ENCODE data around the gene RNF115.
"Not testable (repeated sequence)": the region's sequence is repeated elsewhere in the genome, so short reads cannot be mapped to it uniquely, and the experiment has no call there.

RNF115 gene

DNA sequence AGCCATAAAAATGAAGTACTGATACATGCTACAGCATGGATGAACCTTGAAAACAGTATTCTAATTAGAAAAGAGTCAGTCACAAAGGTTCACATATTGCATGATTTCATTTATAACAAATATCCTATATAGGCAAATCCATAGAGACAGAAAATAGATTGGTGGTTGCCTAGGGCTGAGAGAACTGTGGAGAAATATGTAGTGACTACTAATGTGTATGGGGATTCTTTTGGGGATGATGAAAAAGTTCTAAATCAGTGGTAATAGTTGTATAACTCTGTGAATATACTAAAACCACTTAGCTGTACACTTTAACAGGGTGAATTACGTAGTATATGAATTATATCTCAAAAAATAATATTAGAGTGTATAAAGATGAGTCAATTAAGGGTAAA lies 45.8 kb downstream of the RNF115 start:
- TF ChIP-seq, protein P1, sequence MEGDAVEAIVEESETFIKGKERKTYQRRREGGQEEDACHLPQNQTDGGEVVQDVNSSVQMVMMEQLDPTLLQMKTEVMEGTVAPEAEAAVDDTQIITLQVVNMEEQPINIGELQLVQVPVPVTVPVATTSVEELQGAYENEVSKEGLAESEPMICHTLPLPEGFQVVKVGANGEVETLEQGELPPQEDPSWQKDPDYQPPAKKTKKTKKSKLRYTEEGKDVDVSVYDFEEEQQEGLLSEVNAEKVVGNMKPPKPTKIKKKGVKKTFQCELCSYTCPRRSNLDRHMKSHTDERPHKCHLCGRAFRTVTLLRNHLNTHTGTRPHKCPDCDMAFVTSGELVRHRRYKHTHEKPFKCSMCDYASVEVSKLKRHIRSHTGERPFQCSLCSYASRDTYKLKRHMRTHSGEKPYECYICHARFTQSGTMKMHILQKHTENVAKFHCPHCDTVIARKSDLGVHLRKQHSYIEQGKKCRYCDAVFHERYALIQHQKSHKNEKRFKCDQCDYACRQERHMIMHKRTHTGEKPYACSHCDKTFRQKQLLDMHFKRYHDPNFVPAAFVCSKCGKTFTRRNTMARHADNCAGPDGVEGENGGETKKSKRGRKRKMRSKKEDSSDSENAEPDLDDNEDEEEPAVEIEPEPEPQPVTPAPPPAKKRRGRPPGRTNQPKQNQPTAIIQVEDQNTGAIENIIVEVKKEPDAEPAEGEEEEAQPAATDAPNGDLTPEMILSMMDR (conservative IDR thresholded peaks at IDR 0.05; ENCODE audit: low read depth), result no peak
- H3K27ac ChIP-seq, result no peak overlapping the region
- DNase-seq (ENCODE audit: low spot score), result no peak
- POLR2A ChIA-PET (ENCODE audit: low non-redundant PET), result no interaction called here
- CTCF ChIA-PET, result no interaction called here

DNA sequence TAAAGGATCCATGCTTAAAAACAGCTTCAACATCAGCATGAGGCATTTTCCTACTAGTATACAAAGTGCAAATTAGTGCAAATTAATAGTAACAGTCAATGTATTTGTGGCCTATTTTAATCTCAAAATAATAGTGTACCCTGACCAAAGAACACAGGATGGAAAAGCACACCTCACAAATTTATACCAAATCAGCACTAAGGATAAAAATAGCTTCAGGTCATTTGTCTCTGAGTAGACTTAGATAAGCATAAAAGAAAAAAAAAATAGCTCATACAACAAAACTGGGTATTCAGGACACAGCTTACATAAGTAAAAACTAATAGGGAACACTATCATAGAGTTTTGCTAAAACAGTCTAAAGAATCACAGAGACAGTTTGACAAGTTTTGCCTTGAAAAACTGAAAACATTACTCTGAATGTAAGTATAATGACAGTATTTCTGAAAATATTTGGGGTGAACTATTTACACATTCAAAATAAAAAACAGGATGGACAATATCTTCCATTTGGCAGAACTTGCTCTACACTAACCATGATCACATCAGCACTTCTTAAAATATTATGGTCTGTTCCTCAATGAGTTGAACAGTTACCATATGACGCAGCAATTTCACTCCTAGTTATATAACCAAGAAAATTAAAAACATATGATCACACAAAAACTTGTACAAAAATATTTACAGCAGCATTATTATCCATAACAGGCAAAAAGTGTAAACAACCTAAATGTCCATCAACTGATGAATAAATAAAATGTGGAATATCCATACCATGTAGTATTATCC lies 46.3 kb downstream of the RNF115 start:
- CTCF ChIA-PET, result no interaction called here
- H3K27ac ChIP-seq, result no peak overlapping the region

DNA sequence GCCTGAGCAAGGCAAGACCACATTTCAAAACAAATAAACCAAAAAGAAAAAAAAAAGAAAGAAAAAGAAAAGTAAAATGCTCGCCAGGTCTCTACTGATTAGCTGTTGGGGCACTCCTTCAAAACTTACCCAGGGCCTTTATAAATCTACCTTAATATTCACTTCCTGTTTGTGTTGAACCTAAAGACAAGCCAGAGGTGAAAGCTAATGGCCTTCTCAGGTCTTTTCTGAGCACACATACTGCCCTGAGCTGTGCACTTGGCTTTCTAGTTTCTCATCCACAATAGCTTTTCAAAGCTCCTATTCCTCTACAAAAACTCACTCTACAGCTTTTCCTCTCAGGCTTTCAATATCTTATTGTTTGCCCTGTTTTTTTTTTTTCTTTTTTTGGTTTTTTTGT lies 50.5 kb downstream of the RNF115 start:
- ChIA-PET POLR2A (ENCODE audit: low non-redundant PET) (no interaction called here), CTCF (interaction anchor here (1.3 kb wide), 1 partner anchor 9 kb away, joined by 3 read pairs; no protein-coding TSS in a partner anchor)
- TF ChIP-seq, protein P1 (conservative IDR thresholded peaks at IDR 0.05; ENCODE audit: low read depth), result no peak
- no peak overlapping the region for H3K27ac ChIP-seq
- DNase-seq (ENCODE audit: low spot score), result no peak

More for the DNA sequence above, 46.3 kb downstream of the RNF115 start:
- DNase-seq (ENCODE audit: low spot score), result no peak
- TF ChIP-seq, protein P1 (conservative IDR thresholded peaks at IDR 0.05; ENCODE audit: low read depth), result no peak
- POLR2A ChIA-PET (ENCODE audit: low non-redundant PET), result no interaction called here

DNA sequence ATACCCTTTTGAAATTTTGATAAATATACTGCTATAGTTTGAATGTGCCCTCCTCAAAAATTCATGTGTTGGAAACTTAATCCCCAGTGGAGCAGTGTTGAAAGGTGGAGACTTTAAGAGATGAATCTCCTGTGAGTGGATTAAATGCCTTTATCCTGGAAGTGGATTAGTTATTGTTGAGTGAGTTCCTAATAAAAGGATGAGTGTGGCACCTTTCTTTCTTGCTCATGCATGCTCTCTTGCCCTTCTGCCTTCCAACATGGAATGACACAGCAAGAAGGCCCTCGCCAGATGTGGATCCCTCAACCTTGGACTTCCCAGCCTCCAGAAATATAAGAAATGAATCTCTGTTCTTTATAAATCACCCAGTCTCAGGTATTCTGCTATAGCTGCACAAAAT lies 52.8 kb downstream of the RNF115 start:
- TF ChIP-seq, protein P1 (conservative IDR thresholded peaks at IDR 0.05; ENCODE audit: low read depth), result no peak
- ChIA-PET CTCF (no interaction called here), POLR2A (ENCODE audit: low non-redundant PET) (no interaction called here)
- H3K27ac ChIP-seq, result no peak overlapping the region
- no peak for DNase-seq (ENCODE audit: low spot score)

DNA sequence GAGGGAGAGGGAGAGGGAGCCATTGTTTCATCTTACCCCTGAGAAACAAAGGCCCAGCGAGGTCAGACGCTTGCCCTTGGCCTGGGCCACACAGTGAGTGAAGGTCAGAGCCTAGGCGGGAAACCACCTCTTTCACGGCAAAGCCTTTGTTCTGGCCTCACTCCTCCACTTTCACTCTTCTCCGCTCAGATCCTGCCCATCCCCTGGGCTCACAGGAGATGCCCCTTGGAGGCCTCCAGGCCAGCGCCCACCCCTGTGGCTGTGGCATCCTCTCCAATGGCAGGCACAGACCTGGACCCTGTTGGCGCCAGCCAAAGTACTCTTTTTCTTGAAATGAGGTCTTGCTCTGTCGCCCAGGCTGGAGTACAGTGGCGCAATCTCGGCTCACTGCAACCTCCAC lies 55.9 kb downstream of the RNF115 start:
- 0 out of 2 replicates have a peak overlapping the region, but pooled peaks have one; percentile 10 for H3K27ac ChIP-seq
- CTCF ChIA-PET; POLR2A ChIA-PET (ENCODE audit: low non-redundant PET); DNase-seq (ENCODE audit: low spot score): not testable (repeated sequence)

DNA sequence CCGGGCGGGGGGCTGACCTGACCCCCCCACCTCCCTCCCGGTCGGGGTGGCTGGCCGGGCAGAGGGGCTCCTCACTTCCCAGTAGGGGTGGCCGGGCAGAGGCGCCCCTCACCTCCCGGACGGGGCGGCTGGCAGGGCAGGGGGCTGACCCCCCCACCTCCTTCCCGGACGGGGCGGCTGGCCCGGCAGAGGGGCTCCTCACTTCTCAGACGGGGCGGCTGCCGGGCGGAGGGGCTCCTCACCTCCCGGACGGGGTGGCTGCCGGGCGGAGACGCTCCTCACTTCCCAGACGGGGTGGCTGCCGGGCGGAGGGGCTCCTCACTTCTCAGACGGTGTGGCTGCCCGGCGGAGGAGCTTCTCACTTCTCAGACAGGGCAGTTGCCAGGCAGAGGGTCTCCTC lies 57.0 kb downstream of the RNF115 start:
- DNase-seq (ENCODE audit: low spot score); CTCF ChIA-PET; H3K27ac ChIP-seq; POLR2A ChIA-PET (ENCODE audit: low non-redundant PET): not testable (repeated sequence)

DNA sequence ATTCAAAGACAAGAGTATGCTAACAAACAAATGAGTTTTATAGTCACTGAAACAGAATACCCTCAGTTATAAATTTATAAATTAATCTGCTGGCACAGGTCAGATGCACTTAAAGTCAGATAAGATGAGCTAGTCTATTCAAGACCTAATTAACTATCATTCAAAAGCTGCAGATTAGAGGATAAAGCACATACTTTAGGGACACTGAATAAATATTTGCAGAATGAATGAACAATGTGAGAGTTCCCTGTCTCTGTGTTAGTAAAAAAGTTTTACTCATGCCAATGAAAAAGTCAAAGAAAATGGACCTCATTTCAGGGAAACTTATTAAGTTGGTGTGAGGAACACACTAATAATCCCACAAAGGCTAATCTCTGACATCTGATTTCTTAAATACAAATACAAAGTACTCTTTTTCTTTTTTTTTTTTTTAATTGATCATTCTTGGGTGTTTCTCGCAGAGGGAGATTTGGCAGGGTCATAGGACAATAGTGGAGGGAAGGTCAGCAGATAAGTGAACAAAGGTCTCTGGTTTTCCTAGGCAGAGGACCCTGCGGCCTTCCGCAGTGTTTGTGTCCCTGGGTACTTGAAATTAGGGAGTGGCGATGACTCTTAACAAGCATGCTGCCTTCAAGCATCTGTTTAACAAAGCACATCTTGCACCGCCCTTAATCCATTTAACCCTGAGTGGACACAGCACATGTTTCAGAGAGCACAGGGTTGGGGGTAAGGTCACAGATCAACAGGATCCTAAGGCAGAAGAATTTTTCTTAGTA lies 58.1 kb downstream of the RNF115 start:
- DNase-seq (ENCODE audit: low spot score); H3K27ac ChIP-seq; POLR2A ChIA-PET (ENCODE audit: low non-redundant PET); CTCF ChIA-PET: not testable (repeated sequence)

DNA sequence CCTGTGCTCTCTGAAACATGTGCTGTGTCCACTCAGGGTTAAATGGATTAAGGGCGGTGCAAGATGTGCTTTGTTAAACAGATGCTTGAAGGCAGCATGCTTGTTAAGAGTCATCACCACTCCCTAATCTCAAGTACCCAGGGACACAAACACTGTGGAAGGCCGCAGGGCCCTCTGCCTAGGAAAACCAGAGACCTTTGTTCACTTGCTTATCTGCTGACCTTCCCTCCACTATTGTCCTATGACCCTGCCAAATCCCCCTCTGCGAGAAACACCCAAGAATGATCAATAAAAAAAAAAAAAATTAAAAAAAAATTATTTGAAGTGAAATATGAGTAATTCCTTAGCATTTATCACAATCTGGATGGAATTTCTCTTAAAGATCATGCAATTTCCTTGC lies 58.8 kb downstream of the RNF115 start:
- H3K27ac ChIP-seq; POLR2A ChIA-PET (ENCODE audit: low non-redundant PET); DNase-seq (ENCODE audit: low spot score); CTCF ChIA-PET: not testable (repeated sequence)

DNA sequence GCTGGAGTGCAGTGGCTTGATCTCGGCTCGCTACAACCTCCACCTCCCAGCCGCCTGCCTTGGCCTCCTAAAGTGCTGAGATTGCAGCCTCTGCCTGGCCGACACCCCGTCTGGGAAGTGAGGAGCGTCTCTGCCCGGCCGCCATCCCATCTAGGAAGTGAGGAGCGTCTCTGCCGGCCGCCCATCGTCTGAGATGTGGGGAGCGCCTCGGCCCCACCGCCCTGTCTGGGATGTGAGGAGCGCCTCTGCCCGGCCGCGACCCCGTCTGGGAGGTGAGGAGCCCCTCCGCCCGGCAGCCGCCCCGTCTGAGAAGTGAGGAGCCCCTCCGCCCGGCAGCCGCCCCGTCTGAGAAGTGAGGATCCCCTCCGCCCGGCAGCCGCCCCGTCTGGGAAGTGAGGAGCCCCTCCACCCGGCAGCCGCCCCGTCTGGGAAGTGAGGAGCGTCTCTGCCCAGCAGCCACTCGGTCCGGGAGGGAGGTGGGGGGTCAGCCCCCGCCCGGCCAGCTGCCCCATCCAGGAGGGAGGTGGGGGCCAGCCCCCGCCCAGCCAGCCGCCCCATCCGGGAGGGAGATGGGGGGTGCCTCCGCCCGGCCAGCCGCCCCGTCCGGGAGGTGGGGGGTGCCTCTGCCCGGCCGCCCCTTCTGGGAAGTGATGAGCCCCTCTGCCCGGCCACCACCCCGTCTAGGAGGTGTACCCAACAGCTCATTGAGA lies 59.5 kb downstream of the RNF115 start:
- DNase-seq (ENCODE audit: low spot score); CTCF ChIA-PET; POLR2A ChIA-PET (ENCODE audit: low non-redundant PET): not testable (repeated sequence)

DNA sequence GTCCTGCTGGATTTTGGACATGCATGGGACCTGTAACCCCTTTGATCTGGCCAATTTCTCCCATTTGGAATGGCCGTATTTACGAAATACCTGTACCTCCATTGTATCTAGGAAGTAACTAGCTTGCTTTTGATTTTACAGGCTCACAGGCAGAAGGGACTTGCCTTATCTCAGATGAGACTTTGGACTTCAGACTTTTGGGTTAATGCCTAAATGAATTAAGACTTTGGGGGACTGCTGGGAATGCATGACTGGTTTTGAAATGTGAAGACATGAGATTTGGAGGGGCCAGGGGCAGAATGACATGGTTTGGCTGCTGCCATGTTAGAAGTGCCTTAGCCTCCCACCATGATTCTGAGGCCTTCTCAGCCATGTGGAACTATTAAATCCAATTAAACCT lies 61.9 kb downstream of the RNF115 start:
- CTCF ChIA-PET, result interaction anchor here (0.5 kb wide), 1 partner anchor 62 kb away, joined by 5 read pairs; the partner anchor contains the start of genes POLR3C and RNF115
- H3K27ac ChIP-seq; DNase-seq (ENCODE audit: low spot score); POLR2A ChIA-PET (ENCODE audit: low non-redundant PET): not testable (repeated sequence)

More for the DNA sequence above, 59.5 kb downstream of the RNF115 start:
- H3K27ac ChIP-seq, result not testable (repeated sequence)

DNA sequence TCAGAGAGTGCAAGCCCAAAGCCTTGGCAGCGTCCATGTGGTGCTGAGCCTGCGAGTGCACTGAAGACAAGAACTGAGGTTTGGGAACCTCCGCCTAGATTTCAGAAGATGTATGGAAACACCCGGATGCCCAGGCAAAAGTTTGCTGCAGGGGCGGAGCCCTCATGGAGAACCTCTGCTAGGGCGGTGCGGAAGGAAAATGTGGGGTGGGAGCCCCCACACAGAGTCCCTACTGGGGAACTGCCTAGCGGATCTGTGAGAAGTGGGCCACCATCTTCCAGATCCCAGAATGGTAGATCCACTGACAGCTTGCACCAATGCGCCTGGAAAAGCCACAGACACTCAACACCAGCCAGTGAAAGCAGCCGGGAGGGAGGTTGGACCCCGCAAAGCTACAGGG lies 62.4 kb downstream of the RNF115 start:
- POLR2A ChIA-PET (ENCODE audit: low non-redundant PET), result not testable (repeated sequence)

DNA sequence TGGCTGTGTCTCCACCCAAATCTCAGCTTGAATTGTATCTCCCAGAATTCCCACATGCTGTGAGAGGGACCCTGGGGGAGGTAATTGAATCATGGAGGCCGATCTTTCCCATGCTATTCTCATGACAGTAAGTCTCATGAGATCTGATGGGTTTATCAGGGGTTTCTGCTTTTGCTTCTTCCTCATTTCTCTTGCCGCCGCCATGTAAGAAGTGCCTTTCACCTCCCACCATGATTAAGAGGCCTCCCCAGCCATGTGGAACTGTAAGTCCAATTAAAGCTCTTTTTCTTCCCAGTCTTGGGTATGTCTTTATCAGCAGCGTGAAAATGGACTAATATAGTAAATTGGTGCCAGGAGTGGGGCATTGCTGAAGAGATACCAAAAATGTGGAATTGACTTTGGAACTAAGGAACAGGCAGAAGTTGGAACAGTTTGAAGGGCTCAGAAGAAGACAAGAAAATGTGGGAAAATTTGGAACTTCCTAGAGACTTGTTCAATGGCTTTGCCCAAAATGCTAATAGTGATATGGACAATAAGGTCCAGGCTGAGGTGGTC lies 63.4 kb downstream of the RNF115 start:
- CTCF ChIA-PET, result interaction anchor here (0.9 kb wide), 1 partner anchor 16 kb away, joined by 3 read pairs; no protein-coding TSS in a partner anchor
- DNase-seq (ENCODE audit: low spot score); POLR2A ChIA-PET (ENCODE audit: low non-redundant PET); H3K27ac ChIP-seq: not testable (repeated sequence)

More for the DNA sequence above, 62.4 kb downstream of the RNF115 start:
- CTCF ChIA-PET; H3K27ac ChIP-seq; DNase-seq (ENCODE audit: low spot score): not testable (repeated sequence)

Measured in RWPE1 (cell line).